HepG2 (cell line): Measurements from ENCODE around the gene IL1B. TPM values are rescaled to one million over a fixed set of nuclear protein-coding genes. Genes with fewer than 3 reads are reported as not detected.

Experiments used
- DR1 ChIP-seq: sonication (generic); formaldehyde crosslinking; IDR thresholded peaks from 2 replicates; pipeline ENCODE4 v1.8.0; 2021; ENCODE audit warnings: mild to moderate bottlenecking, missing genetic modification reagents, inconsistent platforms
- TGIF2 ChIP-seq: IDR thresholded peaks from 2 replicates; pipeline ENCODE4 v1.6.1; 2016; ENCODE audit warnings: control low read depth, missing compliant biosample characterization
- ZNF121 ChIP-seq: sonication (generic); formaldehyde crosslinking; IDR thresholded peaks from 2 replicates; pipeline ENCODE4 v1.5.0; 2020; ENCODE audit warnings: mild to moderate bottlenecking, missing genetic modification reagents
- ZNF781 ChIP-seq: sonication (generic); formaldehyde crosslinking; IDR thresholded peaks from 2 replicates; pipeline ENCODE4 v1.5.1; 2020; ENCODE audit warnings: borderline replicate concordance, mild to moderate bottlenecking, missing genetic modification reagents; ENCODE audit errors: not compliant biosample characterization
- polyA plus RNA-seq, 8 experiments: library from polyadenylated mRNA; depleted of rRNA in 3 of 8; stranded (reverse) in 7 of 8; unstranded in 1 of 8; fragments of >200 nt; fragmentation: Illumina TruSeq in 4 of 8; extraction: Trizol in 4 of 8; gene quantifications; 2 replicates each; pipeline versions ENCODE4 v1.2.1 to v1.2.3, GENCODE V29; 2011 to 2016; ENCODE audit warnings: low read depth in 4 of 8, missing spikeins in 1 of 8, mixed read lengths in 1 of 8; ENCODE audit not compliant: insufficient read depth in 1 of 8
- total RNA-seq, 5 experiments: library from RNA; depleted of rRNA; stranded (reverse); fragments of >200 nt; fragmentation: Illumina TruSeq; extraction: Trizol; gene quantifications; 2 replicates each; pipeline ENCODE4 v1.2.3, GENCODE V29; 2016; ENCODE audit warnings: low read depth in 1 of 5
- TF ChIP-seq, protein P1 (sequence below): sonication (generic); formaldehyde crosslinking; IDR thresholded peaks from 2 replicates; pipeline ENCODE4 v1.5.0; 2020; ENCODE audit warnings: mild to moderate bottlenecking, missing genetic modification reagents, borderline replicate concordance
- TF ChIP-seq, protein P2 (sequence below): IDR thresholded peaks from 2 replicates; pipeline ENCODE4 v1.6.1; 2012; ENCODE audit warnings: inconsistent platforms

IL1B gene
- total and polyA plus RNA-seq, 2 of the 13 experiments (the other 11 are each of a cell fraction or from before 2014, with no cell fraction given) = 0.18 TPM; not detected in 1

DNA sequence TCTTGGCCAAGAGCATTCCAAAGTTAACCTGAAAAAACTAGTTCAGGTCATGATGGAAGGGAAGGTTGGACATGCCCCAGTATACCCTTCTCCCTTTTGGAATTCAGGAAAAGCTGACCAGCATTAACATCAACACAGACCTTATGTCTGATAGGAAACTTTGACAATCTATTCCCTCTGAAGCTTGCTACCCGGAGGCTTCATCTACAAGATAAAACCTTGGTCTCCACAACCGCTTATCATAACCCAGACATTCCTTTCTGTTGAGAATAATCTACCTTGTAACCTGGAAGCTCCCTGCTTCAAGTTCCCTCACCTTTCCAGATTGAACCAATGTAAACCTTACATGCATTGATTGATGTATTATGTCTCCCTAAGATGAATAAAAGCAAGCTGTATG is 49.7 kb upstream of the IL1B start (continued):
- TF ChIP-seq, protein P1, sequence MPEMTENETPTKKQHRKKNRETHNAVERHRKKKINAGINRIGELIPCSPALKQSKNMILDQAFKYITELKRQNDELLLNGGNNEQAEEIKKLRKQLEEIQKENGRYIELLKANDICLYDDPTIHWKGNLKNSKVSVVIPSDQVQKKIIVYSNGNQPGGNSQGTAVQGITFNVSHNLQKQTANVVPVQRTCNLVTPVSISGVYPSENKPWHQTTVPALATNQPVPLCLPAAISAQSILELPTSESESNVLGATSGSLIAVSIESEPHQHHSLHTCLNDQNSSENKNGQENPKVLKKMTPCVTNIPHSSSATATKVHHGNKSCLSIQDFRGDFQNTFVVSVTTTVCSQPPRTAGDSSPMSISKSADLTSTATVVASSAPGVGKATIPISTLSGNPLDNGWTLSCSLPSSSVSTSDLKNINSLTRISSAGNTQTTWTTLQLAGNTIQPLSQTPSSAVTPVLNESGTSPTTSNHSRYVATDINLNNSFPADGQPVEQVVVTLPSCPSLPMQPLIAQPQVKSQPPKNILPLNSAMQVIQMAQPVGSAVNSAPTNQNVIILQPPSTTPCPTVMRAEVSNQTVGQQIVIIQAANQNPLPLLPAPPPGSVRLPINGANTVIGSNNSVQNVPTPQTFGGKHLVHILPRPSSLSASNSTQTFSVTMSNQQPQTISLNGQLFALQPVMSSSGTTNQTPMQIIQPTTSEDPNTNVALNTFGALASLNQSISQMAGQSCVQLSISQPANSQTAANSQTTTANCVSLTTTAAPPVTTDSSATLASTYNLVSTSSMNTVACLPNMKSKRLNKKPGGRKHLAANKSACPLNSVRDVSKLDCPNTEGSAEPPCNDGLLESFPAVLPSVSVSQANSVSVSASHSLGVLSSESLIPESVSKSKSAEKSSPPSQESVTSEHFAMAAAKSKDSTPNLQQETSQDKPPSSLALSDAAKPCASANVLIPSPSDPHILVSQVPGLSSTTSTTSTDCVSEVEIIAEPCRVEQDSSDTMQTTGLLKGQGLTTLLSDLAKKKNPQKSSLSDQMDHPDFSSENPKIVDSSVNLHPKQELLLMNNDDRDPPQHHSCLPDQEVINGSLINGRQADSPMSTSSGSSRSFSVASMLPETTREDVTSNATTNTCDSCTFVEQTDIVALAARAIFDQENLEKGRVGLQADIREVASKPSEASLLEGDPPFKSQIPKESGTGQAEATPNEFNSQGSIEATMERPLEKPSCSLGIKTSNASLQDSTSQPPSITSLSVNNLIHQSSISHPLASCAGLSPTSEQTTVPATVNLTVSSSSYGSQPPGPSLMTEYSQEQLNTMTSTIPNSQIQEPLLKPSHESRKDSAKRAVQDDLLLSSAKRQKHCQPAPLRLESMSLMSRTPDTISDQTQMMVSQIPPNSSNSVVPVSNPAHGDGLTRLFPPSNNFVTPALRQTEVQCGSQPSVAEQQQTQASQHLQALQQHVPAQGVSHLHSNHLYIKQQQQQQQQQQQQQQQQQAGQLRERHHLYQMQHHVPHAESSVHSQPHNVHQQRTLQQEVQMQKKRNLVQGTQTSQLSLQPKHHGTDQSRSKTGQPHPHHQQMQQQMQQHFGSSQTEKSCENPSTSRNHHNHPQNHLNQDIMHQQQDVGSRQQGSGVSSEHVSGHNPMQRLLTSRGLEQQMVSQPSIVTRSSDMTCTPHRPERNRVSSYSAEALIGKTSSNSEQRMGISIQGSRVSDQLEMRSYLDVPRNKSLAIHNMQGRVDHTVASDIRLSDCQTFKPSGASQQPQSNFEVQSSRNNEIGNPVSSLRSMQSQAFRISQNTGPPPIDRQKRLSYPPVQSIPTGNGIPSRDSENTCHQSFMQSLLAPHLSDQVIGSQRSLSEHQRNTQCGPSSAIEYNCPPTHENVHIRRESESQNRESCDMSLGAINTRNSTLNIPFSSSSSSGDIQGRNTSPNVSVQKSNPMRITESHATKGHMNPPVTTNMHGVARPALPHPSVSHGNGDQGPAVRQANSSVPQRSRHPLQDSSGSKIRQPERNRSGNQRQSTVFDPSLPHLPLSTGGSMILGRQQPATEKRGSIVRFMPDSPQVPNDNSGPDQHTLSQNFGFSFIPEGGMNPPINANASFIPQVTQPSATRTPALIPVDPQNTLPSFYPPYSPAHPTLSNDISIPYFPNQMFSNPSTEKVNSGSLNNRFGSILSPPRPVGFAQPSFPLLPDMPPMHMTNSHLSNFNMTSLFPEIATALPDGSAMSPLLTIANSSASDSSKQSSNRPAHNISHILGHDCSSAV (CRISPR knock-in tag) = no peak
- TF ChIP-seq TGIF2 (CRISPR knock-in tag) = no peak
- no peak for TF ChIP-seq DR1
- TF ChIP-seq ZNF781 = no peak
- TF ChIP-seq, protein P2, sequence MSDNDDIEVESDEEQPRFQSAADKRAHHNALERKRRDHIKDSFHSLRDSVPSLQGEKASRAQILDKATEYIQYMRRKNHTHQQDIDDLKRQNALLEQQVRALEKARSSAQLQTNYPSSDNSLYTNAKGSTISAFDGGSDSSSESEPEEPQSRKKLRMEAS = no peak
- no peak for TF ChIP-seq ZNF121
